CD4-positive, alpha-beta T cell treated with Interleukin-2 at 100 ng/mL for 4 hours (primary cell): ENCODE data around the gene CBFA2T3.

Experiments
- DNase-seq: peaks from one replicate; pipeline ENCODE4 v3.0.0-alpha.2; 2020; ENCODE audit warnings: low spot score

Gene CBFA2T3

GRCh38 chr16:88888461-88889387 lies 88.3 kb downstream of the CBFA2T3 start:
- DNase-seq, result no peak

- DNase-seq, result no peak
Measured at GRCh38 chr16:88888057-88888456, 89.0 kb downstream of the CBFA2T3 start.

DNA sequence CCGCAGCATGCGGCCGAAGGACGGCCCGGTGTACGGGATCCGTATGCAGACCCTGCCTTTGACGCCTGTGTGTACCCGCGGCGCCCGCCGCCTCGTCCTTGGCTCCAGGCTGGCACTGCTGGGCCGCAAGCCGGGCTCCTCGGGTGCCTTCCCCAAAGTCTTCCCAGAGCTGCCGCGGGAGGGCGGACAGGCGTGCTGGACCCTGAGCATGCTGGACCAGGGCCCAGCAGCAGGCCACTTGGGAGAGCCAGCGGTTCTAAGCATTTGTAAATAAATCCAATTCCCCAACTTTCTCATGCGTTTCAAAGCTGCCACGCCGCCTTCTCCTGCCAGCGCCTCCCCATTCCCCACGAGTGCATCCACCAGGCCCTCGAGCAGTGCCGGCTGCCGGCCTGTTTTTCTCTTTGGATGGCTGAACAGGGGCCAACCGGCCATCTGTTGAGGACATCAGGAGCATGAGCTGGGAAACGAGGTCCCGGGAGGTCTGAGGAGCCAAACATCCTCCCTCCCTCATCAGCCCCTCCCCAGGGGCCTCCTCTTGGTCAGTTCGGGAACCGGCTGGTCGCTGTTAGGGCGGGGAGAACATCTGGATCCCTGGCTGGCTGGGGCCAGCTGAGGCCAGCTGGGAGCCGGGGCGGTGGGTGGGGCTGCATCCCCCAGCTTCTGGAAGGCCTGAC lies 90.0 kb downstream of the CBFA2T3 start:
- DNase-seq, result no peak

DNA sequence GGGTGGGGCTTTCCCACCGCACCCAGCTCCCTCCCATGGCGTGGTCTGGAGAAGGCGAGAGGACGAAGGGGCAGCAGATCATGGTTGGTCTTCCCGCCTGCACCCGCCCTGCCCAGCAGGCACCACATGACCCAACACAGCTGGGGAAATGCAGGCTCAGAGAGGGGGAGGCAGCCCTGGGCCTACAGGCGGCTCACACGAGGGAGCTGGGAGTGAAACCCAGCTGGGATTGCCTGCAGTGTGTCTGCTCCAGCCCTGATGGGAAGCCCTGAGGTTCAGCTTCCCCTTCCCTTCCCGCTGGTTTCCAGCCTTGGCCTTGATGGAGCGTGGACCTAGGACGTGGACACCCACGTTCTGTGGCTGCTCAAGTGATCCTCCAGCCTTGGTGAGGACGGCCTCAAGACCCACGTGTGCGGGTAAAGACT lies 90.6 kb downstream of the CBFA2T3 start:
- no peak for DNase-seq

DNA sequence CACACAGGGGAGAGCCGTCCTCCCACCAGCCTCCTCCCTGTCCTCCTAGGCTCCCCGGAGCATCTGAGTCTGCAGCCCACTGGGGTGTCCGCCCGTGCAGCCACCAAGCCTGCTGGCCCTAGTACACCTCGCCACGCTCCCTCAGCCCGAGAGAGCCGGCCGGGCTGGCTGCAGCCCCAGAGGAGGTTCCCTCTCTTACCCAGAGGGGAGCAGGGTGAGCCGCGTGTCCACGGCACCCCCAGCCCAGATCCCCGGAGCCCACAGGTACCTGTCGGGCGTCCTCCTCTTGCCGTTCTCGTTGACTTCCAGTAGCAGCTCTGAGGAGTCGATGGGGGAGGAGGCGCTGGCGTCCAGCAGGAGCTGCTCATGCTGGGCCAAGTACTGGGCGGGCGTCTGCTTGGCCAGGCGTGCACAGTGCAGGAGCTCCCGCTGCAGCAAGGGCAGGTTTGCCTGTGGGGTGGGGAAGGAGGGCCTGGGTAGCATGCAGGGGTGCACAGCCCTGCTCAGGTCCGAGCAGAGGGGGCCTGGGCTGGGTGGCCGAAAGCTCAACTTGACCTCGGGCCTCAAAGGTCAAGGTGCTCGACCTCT lies 91.2 kb downstream of the CBFA2T3 start:
- DNase-seq, result no peak

DNA sequence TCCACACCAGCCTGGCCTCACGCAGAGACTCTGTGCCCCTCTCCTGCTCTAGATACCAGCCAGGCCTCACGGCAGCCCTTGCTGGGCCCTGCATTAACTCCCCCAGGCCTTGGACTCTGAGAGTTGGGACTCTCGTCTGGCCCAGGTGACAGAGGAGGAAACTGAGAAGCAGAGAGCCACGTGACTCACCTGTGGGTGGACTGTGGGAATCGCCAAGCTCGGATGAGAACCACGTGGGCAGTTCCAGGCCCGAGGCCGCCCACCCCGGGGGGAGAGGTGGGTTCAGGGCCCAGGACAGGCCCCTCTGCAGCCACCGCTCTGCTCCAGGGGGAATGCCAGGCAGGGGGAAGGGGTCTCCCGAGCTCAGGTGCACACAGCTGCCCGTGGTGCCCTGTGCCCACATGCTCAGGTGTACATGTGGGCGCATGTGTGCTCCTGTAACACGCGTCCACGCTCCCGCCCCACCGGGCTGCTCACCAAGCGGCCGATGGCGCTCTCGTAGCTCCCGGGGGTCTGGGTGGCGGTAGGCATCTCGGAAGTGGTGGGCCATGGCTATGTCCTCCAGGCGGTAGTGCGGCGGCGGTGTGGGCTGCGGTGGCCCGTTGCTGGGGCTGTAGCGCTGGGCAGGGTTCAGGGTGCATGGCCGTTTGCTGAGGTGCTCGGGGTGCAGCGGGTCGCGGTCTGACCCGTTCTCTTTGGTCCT lies 92.3 kb downstream of the CBFA2T3 start:
- DNase-seq, result no peak

DNA sequence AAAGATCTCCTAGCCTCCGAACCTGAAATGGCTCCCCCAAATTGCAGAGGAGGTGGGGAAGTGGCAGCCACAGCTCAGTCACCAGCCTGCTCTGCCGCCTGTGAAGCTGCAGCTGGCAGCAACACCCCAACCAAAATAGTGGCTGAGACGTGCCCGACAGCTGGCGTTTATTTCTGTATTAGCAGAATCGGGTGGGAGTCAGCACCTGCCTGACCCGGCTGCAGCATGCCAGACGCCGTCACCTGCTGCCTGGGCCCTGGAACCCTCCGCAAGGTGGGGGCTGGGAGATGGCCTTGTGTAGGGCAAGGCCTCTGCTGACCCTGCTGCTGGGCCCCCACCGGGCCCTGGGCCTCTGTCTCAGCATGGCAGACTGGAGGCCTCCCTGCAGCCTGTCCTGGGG lies 93.1 kb downstream of the CBFA2T3 start:
- no peak for DNase-seq

GRCh38 chr16:88883117-88883895 lies 93.7 kb downstream of the CBFA2T3 start:
- no peak for DNase-seq

DNA sequence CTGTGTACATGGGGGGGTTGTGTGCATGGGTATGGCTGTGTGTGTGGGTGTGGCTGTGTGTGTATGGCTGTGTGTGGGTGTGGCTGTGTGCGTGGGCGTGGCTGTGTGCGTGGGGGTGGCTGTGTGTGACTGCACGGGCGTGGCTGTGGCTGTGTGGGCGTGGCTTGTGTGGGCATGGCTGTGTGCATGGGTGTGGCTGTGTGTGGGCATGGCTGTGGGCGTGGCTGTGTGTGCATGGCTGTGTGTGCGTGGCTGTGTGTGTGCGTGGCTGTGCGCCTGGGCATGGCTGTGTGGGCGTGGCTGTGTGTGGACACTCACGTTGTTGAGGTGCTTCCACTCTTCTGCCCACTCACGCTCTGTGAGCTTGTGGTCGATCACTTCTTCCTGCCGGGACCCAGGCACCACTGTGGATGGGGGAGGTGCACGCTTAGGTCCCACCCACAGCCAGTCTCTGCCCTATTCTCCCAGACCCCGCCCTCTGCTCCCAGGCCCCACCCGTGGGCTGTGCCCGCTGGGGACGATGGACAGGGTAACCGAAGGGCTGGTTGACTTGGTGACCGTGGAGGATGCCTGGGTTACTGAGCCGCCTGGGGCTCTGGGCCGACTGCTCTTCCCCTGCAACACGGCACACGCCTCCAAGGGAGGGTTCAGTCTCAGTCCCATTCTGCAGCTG lies 94.5 kb downstream of the CBFA2T3 start:
- DNase-seq, result peak; percentile 5

- no peak for DNase-seq
Measured at GRCh38 chr16:88881675-88882357, 95.2 kb downstream of the CBFA2T3 start.

DNA sequence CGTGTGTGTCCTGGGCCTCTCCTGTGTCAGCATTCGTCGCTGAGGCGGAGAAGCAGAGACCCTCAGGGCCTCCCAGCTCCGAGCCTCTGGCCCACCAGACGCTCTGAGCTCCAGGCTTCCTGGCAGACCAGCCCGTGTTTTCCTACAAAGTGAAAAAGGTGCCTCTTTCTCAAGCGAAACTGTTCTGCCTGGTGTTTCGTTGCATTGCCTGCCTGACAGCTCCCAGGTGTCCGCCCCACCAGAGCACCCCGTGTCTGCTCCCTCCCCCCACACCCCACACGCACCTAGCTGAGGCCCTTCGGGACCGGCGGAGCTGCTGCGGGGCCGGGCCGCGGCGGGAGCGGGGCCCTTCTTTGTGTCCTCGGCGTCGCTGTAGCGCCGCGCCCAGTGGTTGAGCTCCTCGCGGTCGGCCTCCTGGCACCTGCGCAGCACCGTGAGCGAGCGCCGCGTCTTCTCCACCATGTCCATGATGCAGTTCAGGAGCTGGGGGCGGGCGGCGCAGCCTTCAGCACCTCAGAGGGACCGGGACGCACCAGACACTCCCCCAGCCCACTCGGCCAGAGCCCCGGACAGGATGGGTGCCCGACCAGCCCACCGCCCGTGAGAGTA lies 95.9 kb downstream of the CBFA2T3 start:
- DNase-seq, result no peak

- DNase-seq, result no peak
Measured at GRCh38 chr16:88880226-88881006, 96.6 kb downstream of the CBFA2T3 start.

GRCh38 chr16:88879788-88880055 lies 97.3 kb downstream of the CBFA2T3 start:
- no peak for DNase-seq

DNA sequence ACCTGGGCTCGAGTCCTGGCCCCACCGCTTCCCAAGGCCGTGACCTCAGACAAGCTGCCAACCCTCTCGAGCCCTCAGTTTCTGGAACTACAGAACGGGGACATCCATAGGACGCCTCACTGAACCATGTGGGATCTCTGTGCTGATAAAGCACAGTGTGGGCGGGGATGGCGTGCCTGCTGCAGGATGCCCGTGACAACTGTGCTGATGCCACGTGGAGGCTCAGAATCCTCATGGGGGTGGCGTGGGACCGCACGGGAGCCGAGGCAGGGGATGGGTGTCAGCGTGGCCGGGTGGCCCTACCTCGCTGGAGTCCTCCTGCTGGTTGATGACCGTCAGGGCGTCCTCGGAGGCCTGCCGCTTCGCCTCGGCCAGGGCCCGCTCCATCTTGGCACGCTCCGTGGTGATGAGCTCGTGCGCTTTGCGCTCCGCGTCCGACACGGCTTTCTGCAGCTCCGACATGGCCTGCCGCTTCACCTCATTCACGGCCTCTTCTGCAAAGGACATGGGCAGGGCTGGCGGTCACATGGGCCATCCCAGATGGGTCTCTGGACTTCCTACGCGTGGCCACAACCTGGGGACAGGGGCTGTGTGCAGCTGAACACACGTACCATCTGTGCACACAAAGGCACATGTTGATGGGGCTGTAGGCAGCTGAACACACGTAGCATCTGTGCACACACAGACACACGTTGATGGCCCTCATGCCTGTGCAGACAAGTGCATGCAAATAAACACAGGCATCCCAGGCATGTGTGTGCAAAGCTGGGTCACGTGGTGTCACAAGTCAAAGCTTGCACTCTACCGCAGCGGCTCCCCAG lies 97.8 kb downstream of the CBFA2T3 start:
- DNase-seq, result no peak

GRCh38 chr16:88878356-88878755 lies 98.7 kb downstream of the CBFA2T3 start:
- DNase-seq, result no peak

DNA sequence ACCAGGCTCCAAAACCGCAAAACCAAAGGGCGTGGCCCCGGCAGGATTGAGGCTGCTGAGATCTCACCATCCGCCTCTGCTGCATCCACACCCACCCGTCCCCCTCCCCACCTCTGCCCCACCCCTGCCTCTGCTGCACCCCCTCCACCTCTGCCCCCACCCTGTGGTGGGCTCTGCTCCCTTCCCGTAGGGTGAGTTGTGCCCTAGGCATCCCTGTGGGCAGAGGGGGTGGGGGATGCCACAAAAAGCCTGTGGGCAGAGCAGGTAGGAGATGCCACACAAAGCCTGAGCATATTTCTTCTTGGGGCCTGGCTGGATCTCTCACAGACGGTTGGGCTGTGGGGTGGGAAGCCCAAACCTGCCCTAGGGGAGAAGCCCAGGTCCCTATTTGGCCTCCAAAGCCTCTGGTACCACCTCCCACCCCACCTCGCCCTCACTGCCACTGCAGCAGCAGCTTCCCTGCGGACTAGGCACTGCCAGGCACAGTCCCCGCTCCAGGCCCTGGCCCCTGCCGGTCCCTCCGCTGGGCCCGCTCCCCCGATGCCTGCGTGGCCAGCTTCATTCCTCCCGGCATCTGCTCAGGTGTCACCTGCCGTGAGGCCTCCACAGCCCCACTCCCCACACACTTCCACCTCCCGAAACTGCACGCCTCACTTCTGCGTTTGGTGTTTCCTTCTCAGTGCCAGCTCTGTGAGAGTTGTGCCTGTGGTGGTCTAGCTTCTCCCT lies 99.3 kb downstream of the CBFA2T3 start:
- no peak for DNase-seq

- DNase-seq, result no peak
Measured at GRCh38 chr16:88876942-88877526, 100.0 kb downstream of the CBFA2T3 start.
